Keratinocyte (primary cell): ENCODE data around the gene TTL.

Experiments used
- CTCF ChIP-seq, 3 experiments: IDR thresholded peaks in 1 of 3; conservative IDR thresholded peaks in 1 of 3; optimal IDR thresholded peaks in 1 of 3; 2 replicates in 2 of 3; 3 replicates in 1 of 3; pipeline versions ENCODE3 to v1.5.1; 2011; ENCODE audit warnings: low read length in 3 of 3, mild to moderate bottlenecking in 3 of 3, moderate library complexity in 2 of 3, control low read depth in 1 of 3, inconsistent platforms in 1 of 3; ENCODE audit not compliant: insufficient read depth in 2 of 3; ENCODE audit errors: extremely low read depth in 1 of 3
- EZH2 ChIP-seq: IDR thresholded peaks from one replicate; pipeline ENCODE4 v1.6.1; 2012; ENCODE audit warnings: inconsistent platforms, mild to moderate bottlenecking, low read length, moderate library complexity

GRCh38 chr2:112483042-112483473 lies 1.1 kb downstream of the TTL start:
- TF ChIP-seq CTCF (optimal IDR thresholded peaks at IDR 0.05 in 1 of 3, IDR thresholded peaks at IDR 0.05 in 1 of 3, conservative IDR thresholded peaks at IDR 0.05 in 1 of 3; ENCODE audit: extremely low read depth in 1 of 3, insufficient read depth in 2 of 3, low read length in 3 of 3), result no peak
- no peak for TF ChIP-seq EZH2
